Measurements from ENCODE around the gene BMPR1A.
"Not testable (repeated sequence)": the region's sequence is repeated elsewhere in the genome, so short reads cannot be mapped to it uniquely, and the experiment has no call there.

BMPR1A gene

GRCh38 chr10:86937502-86938154 is 181.2 kb downstream of the BMPR1A start:
- DNase-seq = no peak

GRCh38 chr10:86938260-86938659 is 181.8 kb downstream of the BMPR1A start:
- no peak for DNase-seq

GRCh38 chr10:86940076-86940475 is 183.7 kb downstream of the BMPR1A start:
- not testable (repeated sequence) for DNase-seq

- DNase-seq = no peak
These were observed 184.3 kb downstream of the BMPR1A start for GRCh38 chr10:86940677-86941076.

- no peak for DNase-seq
These were observed 185.0 kb downstream of the BMPR1A start for GRCh38 chr10:86941426-86941825.

- DNase-seq = no peak
These were observed 185.6 kb downstream of the BMPR1A start for GRCh38 chr10:86941991-86942421.

GRCh38 chr10:86942441-86943315 is 186.3 kb downstream of the BMPR1A start:
- DNase-seq = no peak

GRCh38 chr10:86943316-86944030 is 187.1 kb downstream of the BMPR1A start:
- no peak for DNase-seq

- DNase-seq = no peak
These were observed 187.6 kb downstream of the BMPR1A start for GRCh38 chr10:86944031-86944419.

GRCh38 chr10:86944471-86944870 is 188.1 kb downstream of the BMPR1A start:
- no peak for DNase-seq

- no peak for DNase-seq
These were observed 188.5 kb downstream of the BMPR1A start for GRCh38 chr10:86944907-86945306.

- DNase-seq = peak in 1 of 58 donors; percentile 13
These were observed 189.2 kb downstream of the BMPR1A start for GRCh38 chr10:86945361-86946212.

- peak in 3 of 58 donors; percentile 26 to 49 (median 35) for DNase-seq
These were observed 190.1 kb downstream of the BMPR1A start for GRCh38 chr10:86946213-86947155.

- not testable (repeated sequence) for DNase-seq
These were observed 191.4 kb downstream of the BMPR1A start for GRCh38 chr10:86947806-86948205.

GRCh38 chr10:86950349-86950748 is 193.9 kb downstream of the BMPR1A start:
- DNase-seq = no peak

GRCh38 chr10:86951184-86951761 is 194.9 kb downstream of the BMPR1A start:
- DNase-seq = no peak

GRCh38 chr10:86952106-86952505 is 195.7 kb downstream of the BMPR1A start:
- no peak for DNase-seq

GRCh38 chr10:86952697-86953096 is 196.3 kb downstream of the BMPR1A start:
- DNase-seq = not testable (repeated sequence)
